K562 (cell line): ENCODE measurements around the gene SCYL1. TPM values are rescaled to one million over a fixed set of nuclear protein-coding genes. Genes with fewer than 3 reads are reported as not detected.

Source experiments
- BRCA1 ChIP-seq, 2 experiments: fragments of 450-650 bp in 1 of 2; sonication (generic) in 1 of 2; formaldehyde crosslinking in 1 of 2; IDR thresholded peaks; 2 replicates each; pipeline versions ENCODE4 v1.5.0 to v1.6.1; 2017 to 2020; ENCODE audit warnings: mild to moderate bottlenecking in 1 of 2, missing genetic modification reagents in 1 of 2
- BRD9 ChIP-seq: fragments of 450-650 bp; IDR thresholded peaks from 2 replicates; pipeline ENCODE4 v1.6.1; 2018; ENCODE audit warnings: low read depth; ENCODE audit not compliant: partially characterized antibody
- ESRRA ChIP-seq: fragments of 450-650 bp; IDR thresholded peaks from 2 replicates; pipeline ENCODE4 v1.6.1; 2014; ENCODE audit warnings: low read depth, mild to moderate bottlenecking, moderate library complexity, borderline replicate concordance
- FOXK2 ChIP-seq, 2 experiments: fragments of 450-650 bp; IDR thresholded peaks in 1 of 2; conservative IDR thresholded peaks in 1 of 2; 2 replicates each; pipeline ENCODE4 v1.6.1; 2016; ENCODE audit warnings: low read depth in 2 of 2, mild to moderate bottlenecking in 1 of 2
- GATAD2B ChIP-seq: fragments of 450-650 bp; IDR thresholded peaks from 2 replicates; pipeline ENCODE4 v1.6.1; 2017; ENCODE audit warnings: mild to moderate bottlenecking, borderline replicate concordance
- KLF1 ChIP-seq: fragments of 450-650 bp; IDR thresholded peaks from 2 replicates; pipeline ENCODE4 v1.6.1; 2016; ENCODE audit warnings: missing genetic modification characterization, missing compliant biosample characterization
- MAZ ChIP-seq, 2 experiments: fragments of 450-650 bp in 1 of 2; sonication (generic) in 1 of 2; formaldehyde crosslinking; IDR thresholded peaks in 1 of 2; conservative IDR thresholded peaks in 1 of 2; 2 replicates each; pipeline versions ENCODE4 v1.4.0 to v1.5.0; 2020; ENCODE audit warnings: mild to moderate bottlenecking in 1 of 2, missing genetic modification reagents in 1 of 2
- NCOA1 ChIP-seq: fragments of 450-650 bp; IDR thresholded peaks from 2 replicates; pipeline ENCODE4 v1.6.1; 2016; ENCODE audit warnings: low read depth
- POLR3A ChIP-seq: IDR thresholded peaks from 2 replicates; pipeline ENCODE4 v1.6.1; 2011; ENCODE audit warnings: borderline replicate concordance, mild to moderate bottlenecking, moderate library complexity; ENCODE audit not compliant: insufficient read length, insufficient read depth; ENCODE audit errors: extremely low read depth
- RBM25 ChIP-seq: fragments of 200-400 bp; formaldehyde crosslinking; IDR thresholded peaks from 2 replicates; pipeline ENCODE4 v1.6.1; 2018; ENCODE audit warnings: low read length, low read depth, moderate library complexity; ENCODE audit not compliant: severe bottlenecking
- SMAD3 ChIP-seq: fragments of 450-650 bp; formaldehyde crosslinking; conservative IDR thresholded peaks from 2 replicates; pipeline ENCODE4 v1.4.0; 2020; ENCODE audit warnings: mild to moderate bottlenecking
- SRF ChIP-seq, 2 experiments: fragments of 250-450, 450-650 bp in 1 of 2; sonication (Bioruptor Pico) in 1 of 2; sonication (generic) in 1 of 2; formaldehyde crosslinking; IDR thresholded peaks; 2 replicates each; pipeline versions ENCODE4 v1.5.0 to v1.5.1; 2020 to 2022; ENCODE audit warnings: mild to moderate bottlenecking in 1 of 2, missing genetic modification reagents in 1 of 2
- TGIF2 ChIP-seq: sonication (generic); formaldehyde crosslinking; IDR thresholded peaks from 2 replicates; pipeline ENCODE4 v1.8.1; 2022; ENCODE audit warnings: mild to moderate bottlenecking, missing genetic modification reagents, moderate library complexity
- ZKSCAN1 ChIP-seq: fragments of 150-350 bp; IDR thresholded peaks from 2 replicates; pipeline ENCODE4 v1.6.1; 2016; ENCODE audit warnings: low read depth, low read length
- ZNF165 ChIP-seq: fragments of 250-450 bp; sonication (Bioruptor Pico); IDR thresholded peaks from 2 replicates; pipeline ENCODE4 v1.4.0; 2020; ENCODE audit warnings: borderline replicate concordance
- ZNF347 ChIP-seq: fragments of 450-650 bp; formaldehyde crosslinking; IDR thresholded peaks from 2 replicates; pipeline ENCODE4 v1.4.0; 2020; ENCODE audit warnings: low read depth, mild to moderate bottlenecking, moderate library complexity
- ZNF431 ChIP-seq: sonication (generic); formaldehyde crosslinking; IDR thresholded peaks from 2 replicates; pipeline ENCODE4 v1.8.0; 2022; ENCODE audit warnings: mild to moderate bottlenecking, missing genetic modification reagents
- ZNF668 ChIP-seq: fragments of 250-450 bp; sonication (Bioruptor Pico); IDR thresholded peaks from 2 replicates; pipeline ENCODE4 v1.8.0; 2022; ENCODE audit warnings: mild to moderate bottlenecking, inconsistent platforms
- ZNF696 ChIP-seq: fragments of 250-450 bp; sonication (Bioruptor Pico); conservative IDR thresholded peaks from 2 replicates; pipeline ENCODE4 v1.4.0; 2020; ENCODE audit warnings: mild to moderate bottlenecking, moderate library complexity
- polyA plus RNA-seq, 8 experiments: library from polyadenylated mRNA; depleted of rRNA in 4 of 8; stranded (reverse) in 5 of 8; unstranded in 3 of 8; fragments of >200 nt; fragmentation: Nextera tagmentation in 2 of 8; fragmentation: Illumina TruSeq in 1 of 8; extraction: Ambion mirVana in 2 of 8; extraction: Trizol in 1 of 8; gene quantifications; 2 replicates each; pipeline versions ENCODE4 v1.2.1 to v1.2.3, GENCODE V29; 2011 to 2014; ENCODE audit warnings: inconsistent platforms in 1 of 8, missing spikeins in 1 of 8
- total RNA-seq, 7 experiments: library from RNA; depleted of rRNA in 6 of 7; stranded (reverse); fragments of >200 nt in 6 of 7; fragmentation: Illumina TruSeq in 2 of 7; extraction: Trizol in 2 of 7; gene quantifications; 2 replicates each; pipeline versions ENCODE4 v1.2.1 to v1.2.3, GENCODE V29; 2011 to 2021; ENCODE audit warnings: low replicate concordance in 1 of 7
- TF ChIP-seq, protein P1 (sequence below): fragments of 450-650 bp; IDR thresholded peaks from 2 replicates; pipeline ENCODE4 v1.7.0; 2016; ENCODE audit warnings: borderline replicate concordance
- TF ChIP-seq, protein P2 (sequence below): fragments of 250-450 bp; sonication (Bioruptor Pico); IDR thresholded peaks from 2 replicates; pipeline ENCODE4 v1.5.0; 2020; ENCODE audit warnings: mild to moderate bottlenecking
- TF ChIP-seq, protein P3 (sequence below): fragments of 250-450 bp; sonication (Bioruptor Pico); IDR thresholded peaks from 2 replicates; pipeline ENCODE4 v1.4.0; 2020; ENCODE audit warnings: mild to moderate bottlenecking, moderate library complexity, borderline replicate concordance

Gene SCYL1
- total and polyA plus RNA-seq, 9 of the 15 experiments (the other 6 are each of a cell fraction or from before 2014, with no cell fraction given): 1.9 to 145 (median 57.6) TPM

DNA sequence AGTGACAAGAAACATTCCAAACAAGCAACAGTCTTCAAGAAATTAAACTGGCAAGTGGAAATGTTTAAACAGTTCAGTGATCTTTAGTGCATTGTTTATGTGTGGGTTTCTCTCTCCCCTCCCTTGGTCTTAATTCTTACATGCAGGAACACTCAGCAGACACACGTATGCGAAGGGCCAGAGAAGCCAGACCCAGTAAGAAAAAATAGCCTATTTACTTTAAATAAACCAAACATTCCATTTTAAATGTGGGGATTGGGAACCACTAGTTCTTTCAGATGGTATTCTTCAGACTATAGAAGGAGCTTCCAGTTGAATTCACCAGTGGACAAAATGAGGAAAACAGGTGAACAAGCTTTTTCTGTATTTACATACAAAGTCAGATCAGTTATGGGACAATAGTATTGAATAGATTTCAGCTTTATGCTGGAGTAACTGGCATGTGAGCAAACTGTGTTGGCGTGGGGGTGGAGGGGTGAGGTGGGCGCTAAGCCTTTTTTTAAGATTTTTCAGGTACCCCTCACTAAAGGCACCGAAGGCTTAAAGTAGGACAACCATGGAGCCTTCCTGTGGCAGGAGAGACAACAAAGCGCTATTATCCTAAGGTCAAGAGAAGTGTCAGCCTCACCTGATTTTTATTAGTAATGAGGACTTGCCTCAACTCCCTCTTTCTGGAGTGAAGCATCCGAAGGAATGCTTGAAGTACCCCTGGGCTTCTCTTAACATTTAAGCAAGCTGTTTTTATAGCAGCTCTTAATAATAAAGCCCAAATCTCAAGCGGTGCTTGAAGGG, 20.0 kb upstream of the SCYL1 start (continued):
- TF ChIP-seq, protein P1, sequence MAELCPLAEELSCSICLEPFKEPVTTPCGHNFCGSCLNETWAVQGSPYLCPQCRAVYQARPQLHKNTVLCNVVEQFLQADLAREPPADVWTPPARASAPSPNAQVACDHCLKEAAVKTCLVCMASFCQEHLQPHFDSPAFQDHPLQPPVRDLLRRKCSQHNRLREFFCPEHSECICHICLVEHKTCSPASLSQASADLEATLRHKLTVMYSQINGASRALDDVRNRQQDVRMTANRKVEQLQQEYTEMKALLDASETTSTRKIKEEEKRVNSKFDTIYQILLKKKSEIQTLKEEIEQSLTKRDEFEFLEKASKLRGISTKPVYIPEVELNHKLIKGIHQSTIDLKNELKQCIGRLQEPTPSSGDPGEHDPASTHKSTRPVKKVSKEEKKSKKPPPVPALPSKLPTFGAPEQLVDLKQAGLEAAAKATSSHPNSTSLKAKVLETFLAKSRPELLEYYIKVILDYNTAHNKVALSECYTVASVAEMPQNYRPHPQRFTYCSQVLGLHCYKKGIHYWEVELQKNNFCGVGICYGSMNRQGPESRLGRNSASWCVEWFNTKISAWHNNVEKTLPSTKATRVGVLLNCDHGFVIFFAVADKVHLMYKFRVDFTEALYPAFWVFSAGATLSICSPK: no peak
- TF ChIP-seq TGIF2 (CRISPR knock-in tag) (no peak), ESRRA (no peak), ZNF347 (CRISPR knock-in tag) (no peak), SRF (CRISPR knock-in tag; IDR thresholded peaks at IDR 0.05) (no peak; a peak in 1 of 4 replicates), FOXK2 (conservative IDR thresholded peaks at IDR 0.05 in 1 of 2, IDR thresholded peaks at IDR 0.05 in 1 of 2; ENCODE audit: low read depth in 2 of 2) (no peak), ZNF165 (CRISPR knock-in tag) (no peak), SMAD3 (peak; percentile 93), POLR3A (no peak), ZNF696 (CRISPR knock-in tag) (no peak; the same call in 1 of the 2 replicates), BRCA1 (IDR thresholded peaks at IDR 0.05) (no peak), BRCA1 (CRISPR knock-in tag; IDR thresholded peaks at IDR 0.05) (no peak), ZNF668 (no peak), ZKSCAN1 (no peak), RBM25 (no peak), GATAD2B (peak; percentile 39; the same call in 1 of the 2 replicates), BRD9 (no peak), ZNF431 (CRISPR knock-in tag) (peak; percentile 41; the same call in 1 of the 2 replicates), KLF1 (no peak), NCOA1 (no peak), MAZ (CRISPR knock-in tag; conservative IDR thresholded peaks at IDR 0.05 in 1 of 2, IDR thresholded peaks at IDR 0.05 in 1 of 2) (peak in 1 of 2 experiments; percentile 5; a peak in 1 of 4 replicates)
- TF ChIP-seq, protein P2, sequence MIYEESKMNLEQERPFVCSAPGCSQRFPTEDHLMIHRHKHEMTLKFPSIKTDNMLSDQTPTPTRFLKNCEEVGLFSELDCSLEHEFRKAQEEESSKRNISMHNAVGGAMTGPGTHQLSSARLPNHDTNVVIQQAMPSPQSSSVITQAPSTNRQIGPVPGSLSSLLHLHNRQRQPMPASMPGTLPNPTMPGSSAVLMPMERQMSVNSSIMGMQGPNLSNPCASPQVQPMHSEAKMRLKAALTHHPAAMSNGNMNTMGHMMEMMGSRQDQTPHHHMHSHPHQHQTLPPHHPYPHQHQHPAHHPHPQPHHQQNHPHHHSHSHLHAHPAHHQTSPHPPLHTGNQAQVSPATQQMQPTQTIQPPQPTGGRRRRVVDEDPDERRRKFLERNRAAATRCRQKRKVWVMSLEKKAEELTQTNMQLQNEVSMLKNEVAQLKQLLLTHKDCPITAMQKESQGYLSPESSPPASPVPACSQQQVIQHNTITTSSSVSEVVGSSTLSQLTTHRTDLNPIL (CRISPR knock-in tag): peak; percentile 20; the same call in 1 of the 2 replicates
- TF ChIP-seq, protein P3, sequence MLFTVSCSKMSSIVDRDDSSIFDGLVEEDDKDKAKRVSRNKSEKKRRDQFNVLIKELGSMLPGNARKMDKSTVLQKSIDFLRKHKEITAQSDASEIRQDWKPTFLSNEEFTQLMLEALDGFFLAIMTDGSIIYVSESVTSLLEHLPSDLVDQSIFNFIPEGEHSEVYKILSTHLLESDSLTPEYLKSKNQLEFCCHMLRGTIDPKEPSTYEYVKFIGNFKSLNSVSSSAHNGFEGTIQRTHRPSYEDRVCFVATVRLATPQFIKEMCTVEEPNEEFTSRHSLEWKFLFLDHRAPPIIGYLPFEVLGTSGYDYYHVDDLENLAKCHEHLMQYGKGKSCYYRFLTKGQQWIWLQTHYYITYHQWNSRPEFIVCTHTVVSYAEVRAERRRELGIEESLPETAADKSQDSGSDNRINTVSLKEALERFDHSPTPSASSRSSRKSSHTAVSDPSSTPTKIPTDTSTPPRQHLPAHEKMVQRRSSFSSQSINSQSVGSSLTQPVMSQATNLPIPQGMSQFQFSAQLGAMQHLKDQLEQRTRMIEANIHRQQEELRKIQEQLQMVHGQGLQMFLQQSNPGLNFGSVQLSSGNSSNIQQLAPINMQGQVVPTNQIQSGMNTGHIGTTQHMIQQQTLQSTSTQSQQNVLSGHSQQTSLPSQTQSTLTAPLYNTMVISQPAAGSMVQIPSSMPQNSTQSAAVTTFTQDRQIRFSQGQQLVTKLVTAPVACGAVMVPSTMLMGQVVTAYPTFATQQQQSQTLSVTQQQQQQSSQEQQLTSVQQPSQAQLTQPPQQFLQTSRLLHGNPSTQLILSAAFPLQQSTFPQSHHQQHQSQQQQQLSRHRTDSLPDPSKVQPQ (CRISPR knock-in tag): no peak
